ENCODE results near the gene TBC1D28. TPM values are rescaled to one million over a fixed set of nuclear protein-coding genes. Genes with fewer than 3 reads are reported as not detected.
"Not testable (repeated sequence)": the region's sequence is repeated elsewhere in the genome, so short reads cannot be mapped to it uniquely, and the experiment has no call there.

Gene TBC1D28
- total RNA-seq, 1 experiment from 2014 or later, result not detected

- not testable (repeated sequence) for DNase-seq (ENCODE audit: low read depth)
These were observed 26.6 kb downstream of the TBC1D28 start for GRCh38 chr17:18617613-18618012.

DNA sequence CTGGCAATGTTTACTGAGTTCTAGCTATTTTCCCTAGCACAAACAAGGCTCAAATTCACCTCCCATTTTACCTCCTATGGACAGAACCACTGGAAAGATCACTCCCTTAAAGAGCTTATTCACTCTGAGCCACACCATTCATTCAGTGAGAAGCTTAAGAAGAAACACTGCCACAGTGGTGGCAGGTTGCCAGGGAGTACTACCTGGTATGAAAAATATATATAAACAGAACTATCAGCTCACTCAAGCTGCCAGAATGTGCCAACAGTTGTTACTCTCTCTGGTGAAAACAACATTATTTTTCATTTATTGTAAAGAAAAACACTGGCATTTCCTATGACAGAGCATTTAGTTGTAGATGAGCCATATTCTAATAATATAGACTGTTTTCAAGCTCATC is 31.2 kb downstream of the TBC1D28 start:
- DNase-seq (ENCODE audit: low read depth), result not testable (repeated sequence)

DNA sequence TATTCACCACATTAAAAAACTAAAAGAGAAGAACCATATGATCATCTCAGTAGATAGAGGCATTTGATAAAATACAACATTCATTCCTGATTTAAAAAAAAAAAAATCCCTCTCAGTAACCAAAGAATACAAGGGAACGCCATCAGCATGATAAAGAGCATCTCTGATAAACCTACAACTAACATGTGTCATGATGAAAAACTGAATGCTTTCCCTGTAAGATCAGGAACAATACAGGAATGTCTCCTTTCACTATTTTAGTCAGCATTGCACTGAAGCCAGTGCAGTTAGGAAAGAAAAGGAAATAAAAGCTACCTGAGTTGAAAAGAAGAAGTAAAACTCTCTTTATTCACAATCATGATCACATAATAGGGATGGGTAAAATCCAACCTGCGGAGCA is 51.1 kb downstream of the TBC1D28 start:
- DNase-seq (ENCODE audit: low read depth), result not testable (repeated sequence)

Other genes with a start within 250 kb of the TBC1D28 start
- gene LGALS9C, start 167.6 kb downstream of the TBC1D28 start, total RNA-seq (2014; rRNA removed; shearing (Covaris generic)), result not detected in 2 replicates
- 4.9 and 5.8 TPM in 2 replicates for gene FOXO3B, start 37.9 kb upstream of the TBC1D28 start, total RNA-seq (2014; rRNA removed; shearing (Covaris generic))
- 0.06 TPM in 1 of 2 replicates, not detected in the other for gene FBXW10, start 99.7 kb upstream of the TBC1D28 start, total RNA-seq (2014; rRNA removed; shearing (Covaris generic))
- 112 and 125 TPM in 2 replicates for gene TVP23B, start 136.8 kb upstream of the TBC1D28 start, total RNA-seq (2014; rRNA removed; shearing (Covaris generic))
- gene PRPSAP2, start 213.7 kb upstream of the TBC1D28 start, total RNA-seq (2014; rRNA removed; shearing (Covaris generic)), result 63.8 and 72.5 TPM in 2 replicates

Data from Daoy (cell line).